Calu3 (cell line): ENCODE results near the gene OLFML2B. TPM values are rescaled to one million over a fixed set of nuclear protein-coding genes. Genes with fewer than 3 reads are reported as not detected.
A peak's percentile ranks its signal among the peaks of the same experiment; 100 is the strongest.

Source experiments
- BruUV-seq: library from RNA; stranded (reverse); fragments of 400-500 nt; replicated peaks from 2 replicates; lab custom pipeline; 2021; lab: Mats Ljungman, UMichigan
- CTCF ChIA-PET: fragments of 300-600 bp; sonication (Branson Sonifier 250); formaldehyde crosslinking; loops from one replicate; lab custom pipeline; 2022; ENCODE audit warnings: antibody characterized with exemption; lab: Charles Lee
- DNase-seq: peaks from one replicate; pipeline ENCODE4 v3.0.0; 2022
- H3K27ac Mint-ChIP-seq: one replicate; pipeline ENCODE4 v1.8.0; 2022; ENCODE audit warnings: mixed read lengths; ENCODE audit not compliant: unreplicated experiment
- H3K27me3 Mint-ChIP-seq: one replicate; pipeline ENCODE4 v1.8.0; 2022; ENCODE audit warnings: mixed read lengths; ENCODE audit not compliant: unreplicated experiment
- H3K36me3 Mint-ChIP-seq: one replicate; pipeline ENCODE4 v1.8.0; 2022; ENCODE audit warnings: mild to moderate bottlenecking, moderate library complexity, mixed read lengths; ENCODE audit not compliant: insufficient read depth, unreplicated experiment
- H3K4me1 Mint-ChIP-seq: one replicate; pipeline ENCODE4 v1.8.0; 2022; ENCODE audit warnings: mild to moderate bottlenecking, low read depth, mixed read lengths; ENCODE audit not compliant: unreplicated experiment
- H3K4me3 Mint-ChIP-seq: one replicate; pipeline ENCODE4 v1.8.0; 2022; ENCODE audit warnings: mild to moderate bottlenecking, low read depth, moderate library complexity, mixed read lengths; ENCODE audit not compliant: unreplicated experiment
- H3K9me3 Mint-ChIP-seq: one replicate; pipeline ENCODE4 v1.8.0; 2022; ENCODE audit warnings: low read depth, mixed read lengths; ENCODE audit not compliant: unreplicated experiment
- CTCF ChIP-seq: fragments of 200-600 bp; IDR thresholded peaks from one replicate; pipeline ENCODE4 v1.8.0; 2022; ENCODE audit warnings: antibody characterized with exemption; ENCODE audit not compliant: unreplicated experiment
- intact Hi-C: fragments of 100-400 bp; cut with micrococcal nuclease; formaldehyde crosslinking; loops from one replicate; pipeline ENCODE4 v1.10.0; 2022; ENCODE audit not compliant: unreplicated experiment
- total RNA-seq: library from RNA; stranded (reverse); gene quantifications from 2 replicates; pipeline ENCODE4 v1.2.3, GENCODE V29; 2022

Gene OLFML2B
- total RNA-seq, 1 experiment from 2014 or later: not detected

DNA sequence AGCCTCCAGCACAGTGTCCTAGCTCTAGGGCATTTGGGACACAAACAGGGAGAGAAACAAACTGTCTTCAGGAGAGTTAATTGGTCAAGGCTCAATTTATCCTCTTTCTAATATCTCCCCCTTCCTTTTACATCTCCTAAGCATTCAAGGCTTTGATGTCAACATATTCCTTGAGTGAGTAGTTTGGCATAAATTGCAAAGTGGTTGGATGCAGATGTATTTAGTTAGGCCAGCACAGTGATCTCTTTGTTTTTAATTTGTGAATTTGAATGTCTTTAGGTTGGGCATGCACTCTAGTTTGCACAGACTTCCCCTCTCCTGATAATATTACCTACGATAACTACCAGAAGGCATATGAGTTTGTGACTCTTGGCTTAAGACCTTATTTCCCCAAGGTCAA is 12.5 kb upstream of the OLFML2B start:
- no peak overlapping the region for H3K4me3 Mint-ChIP-seq
- peaks cover 8% of the 10 kb centered on the region for H3K4me1 Mint-ChIP-seq
- H3K9me3 Mint-ChIP-seq: no peaks in the 10 kb centered on the region
- no TSS peak for BruUV-seq
- H3K36me3 Mint-ChIP-seq: no peaks in the 10 kb centered on the region
- CTCF ChIA-PET: interaction anchor here (1.2 to 3.6 kb wide), 3 partner anchors 12 to 244 kb away, joined by 13 to 162 read pairs (median 15); partner anchors contain the start of gene OLFML2B
- peaks cover 24% of the 10 kb centered on the region for H3K27me3 Mint-ChIP-seq
- no peak for TF ChIP-seq CTCF
- H3K27ac Mint-ChIP-seq: no peak overlapping the region
- no peak for DNase-seq
- intact Hi-C loops: loop anchor here (10.0 kb wide), 1 partner anchor 131 kb away; no protein-coding TSS in a partner anchor

- peak; percentile 73 for DNase-seq
- Mint-ChIP-seq H3K27me3 (peaks cover 33% of the 10 kb centered on the region), H3K36me3 (no peaks in the 10 kb centered on the region), H3K4me3 (no peak overlapping the region), H3K27ac (no peak overlapping the region), H3K4me1 (no peaks in the 10 kb centered on the region), H3K9me3 (no peaks in the 10 kb centered on the region)
- CTCF ChIA-PET: interaction anchor here (0.5 to 2.4 kb wide), 4 partner anchors 11 to 277 kb away, joined by 3 to 17 read pairs (median 4); partner anchors contain the start of gene OLFML2B
- TF ChIP-seq CTCF: no peak
- BruUV-seq: no TSS peak
- intact Hi-C loops: loop anchor here (10.0 kb wide), 1 partner anchor 130 kb away; no protein-coding TSS in a partner anchor
Observed at GRCh38 chr1:162035241-162035640, 11.6 kb upstream of the OLFML2B start.

DNA sequence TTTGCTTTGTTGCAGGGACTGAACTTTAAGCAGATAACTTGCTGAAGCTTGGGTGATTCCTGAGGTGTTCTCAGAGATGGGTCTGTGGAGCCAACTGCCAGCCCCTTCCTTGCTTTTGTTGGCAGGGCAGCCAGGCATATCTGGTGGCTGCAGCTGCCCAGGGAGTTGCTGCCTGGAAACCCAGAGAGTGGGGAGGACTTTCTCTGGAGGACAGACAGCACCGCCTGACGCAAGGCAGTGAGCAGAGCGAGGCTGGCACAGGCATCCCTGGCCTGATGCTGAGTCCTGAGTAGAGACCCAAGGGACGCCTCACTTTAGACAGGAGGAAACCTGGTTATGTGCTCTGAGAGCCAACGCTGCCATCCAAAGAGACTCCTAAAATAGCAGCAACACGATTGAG is 9.8 kb upstream of the OLFML2B start:
- Mint-ChIP-seq H3K27me3 (peaks cover 41% of the 10 kb centered on the region), H3K27ac (no peak overlapping the region), H3K36me3 (no peaks in the 10 kb centered on the region), H3K4me3 (no peak overlapping the region), H3K9me3 (no peaks in the 10 kb centered on the region), H3K4me1 (no peaks in the 10 kb centered on the region)
- CTCF ChIA-PET: interaction anchor here (0.7 to 2.4 kb wide), 2 partner anchors 9 to 241 kb away, joined by 3 to 17 read pairs; no protein-coding TSS in a partner anchor
- BruUV-seq: no TSS peak
- DNase-seq: no peak
- intact Hi-C loops: loop anchor here (10.0 kb wide), 1 partner anchor 129 kb away; no protein-coding TSS in a partner anchor
- TF ChIP-seq CTCF: no peak

DNA sequence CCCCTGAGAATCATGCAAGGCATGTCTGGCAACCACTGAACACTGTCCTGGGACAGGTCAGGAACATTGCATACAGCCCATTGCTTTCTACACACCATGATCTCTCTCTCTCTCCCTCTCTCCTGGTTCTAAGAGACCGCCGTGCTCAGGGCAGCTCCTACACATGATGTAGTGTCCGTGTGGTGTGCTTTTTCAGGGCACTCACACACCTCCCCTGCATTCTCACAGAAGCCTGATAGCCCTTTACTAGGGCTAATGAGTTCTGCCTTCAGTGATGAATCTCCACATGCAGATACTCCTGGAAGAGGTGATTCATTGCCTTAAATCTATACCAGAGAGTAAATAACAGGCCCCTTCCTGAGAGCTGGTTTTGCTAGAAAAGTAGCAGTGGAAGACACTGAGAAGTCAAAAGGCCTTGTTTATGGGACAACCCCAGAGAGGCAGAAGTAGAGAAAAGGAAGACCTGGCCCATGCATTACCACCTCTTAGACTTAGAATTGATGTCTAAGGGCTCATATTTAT is 7.2 kb upstream of the OLFML2B start:
- no peak for DNase-seq
- TF ChIP-seq CTCF: no peak
- H3K27ac Mint-ChIP-seq: no peak overlapping the region

More for the DNA sequence above, 7.2 kb upstream of the OLFML2B start:
- Mint-ChIP-seq H3K36me3 (no peaks in the 10 kb centered on the region), H3K27me3 (peaks cover 61% of the 10 kb centered on the region), H3K9me3 (peaks cover 5% of the 10 kb centered on the region), H3K4me1 (no peaks in the 10 kb centered on the region), H3K4me3 (no peak overlapping the region)
- no TSS peak for BruUV-seq
- CTCF ChIA-PET: interaction anchor here (0.6 to 1.7 kb wide), 3 partner anchors 146 to 685 kb away, joined by 3 to 5 read pairs (median 4); no protein-coding TSS in a partner anchor
- intact Hi-C loops: loop anchor here (10.0 kb wide), 1 partner anchor 126 kb away; no protein-coding TSS in a partner anchor
